BLaER1 treated with 17β-estradiol and CSF1 and Interleukin-3, amounts not matched to agents 10 nM and 100 nM (cell line): ENCODE measurements around the gene LRBA.

Experiments used
- H3K27ac ChIP-seq, 11 experiments: shearing (Covaris generic); formaldehyde crosslinking; 2 replicates each; pipeline ENCODE4 v1.8.1; 2022
- H3K27me3 ChIP-seq, 11 experiments: shearing (Covaris generic); formaldehyde crosslinking; 2 replicates each; pipeline ENCODE4 v1.8.1; 2022
- H3K36me3 ChIP-seq, 11 experiments: shearing (Covaris generic); formaldehyde crosslinking; 2 replicates each; pipeline ENCODE4 v1.8.1; 2022
- H3K4me1 ChIP-seq, 10 experiments: shearing (Covaris generic); formaldehyde crosslinking; 2 replicates each; pipeline ENCODE4 v1.8.1; 2022
- H3K4me2 ChIP-seq, 11 experiments: shearing (Covaris generic); formaldehyde crosslinking; 2 replicates each; pipeline ENCODE4 v1.8.1; 2022
- H3K4me3 ChIP-seq, 10 experiments: shearing (Covaris generic); formaldehyde crosslinking; 2 replicates each; pipeline ENCODE4 v1.8.1; 2022
- H3K9ac ChIP-seq, 11 experiments: shearing (Covaris generic); formaldehyde crosslinking; 2 replicates each; pipeline ENCODE4 v1.8.1; 2022
- H3K9me3 ChIP-seq, 11 experiments: shearing (Covaris generic); formaldehyde crosslinking; replicated peaks in 1 of 11; 2 replicates each; pipeline ENCODE4 v1.8.1; 2022
- H4K20me1 ChIP-seq, 11 experiments: shearing (Covaris generic); formaldehyde crosslinking; 2 replicates each; pipeline ENCODE4 v1.8.1; 2022
- Cebpa-rat ChIP-seq, 11 experiments: shearing (Covaris generic); IDR thresholded peaks; 2 replicates each; pipeline ENCODE4 v1.8.1; 2022

Gene LRBA

DNA sequence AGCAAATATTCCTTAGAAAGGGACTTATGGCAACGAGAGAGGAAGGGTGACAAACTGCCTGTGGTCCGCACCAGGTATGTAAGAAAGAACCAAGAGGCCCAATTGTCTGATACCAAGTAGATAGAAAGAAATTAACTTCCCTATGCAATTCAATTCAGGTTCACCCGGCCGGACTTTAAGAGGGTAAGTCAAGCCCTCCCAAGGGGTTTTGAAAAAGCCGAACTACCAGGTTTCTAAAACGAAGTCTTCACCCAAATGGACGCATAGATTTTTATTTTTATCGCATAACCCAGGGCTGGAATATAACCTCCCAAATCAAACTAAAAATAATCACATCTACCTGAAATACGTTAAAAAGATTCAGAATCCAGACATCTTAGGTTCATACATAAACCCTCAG is 434.8 kb downstream of the LRBA start:
- Histone ChIP-seq H4K20me1 (no peaks in the 10 kb centered on the region), H3K4me1 (no peaks in the 10 kb centered on the region), H3K9me3 (peaks cover 32 to 45% (median 35%) of the 10 kb centered on the region in 11 experiments), H3K27me3 (no peaks in the 10 kb centered on the region), H3K9ac (no peak overlapping the region), H3K36me3 (peaks cover 22 to 34% (median 31%) of the 10 kb centered on the region in 11 experiments; a peak in 21 of 22 replicates), H3K4me3 (no peak overlapping the region), H3K4me2 (no peak overlapping the region), H3K27ac (no peak overlapping the region)
- no peak for TF ChIP-seq Cebpa-rat (IDR thresholded peaks at IDR 0.05)

DNA sequence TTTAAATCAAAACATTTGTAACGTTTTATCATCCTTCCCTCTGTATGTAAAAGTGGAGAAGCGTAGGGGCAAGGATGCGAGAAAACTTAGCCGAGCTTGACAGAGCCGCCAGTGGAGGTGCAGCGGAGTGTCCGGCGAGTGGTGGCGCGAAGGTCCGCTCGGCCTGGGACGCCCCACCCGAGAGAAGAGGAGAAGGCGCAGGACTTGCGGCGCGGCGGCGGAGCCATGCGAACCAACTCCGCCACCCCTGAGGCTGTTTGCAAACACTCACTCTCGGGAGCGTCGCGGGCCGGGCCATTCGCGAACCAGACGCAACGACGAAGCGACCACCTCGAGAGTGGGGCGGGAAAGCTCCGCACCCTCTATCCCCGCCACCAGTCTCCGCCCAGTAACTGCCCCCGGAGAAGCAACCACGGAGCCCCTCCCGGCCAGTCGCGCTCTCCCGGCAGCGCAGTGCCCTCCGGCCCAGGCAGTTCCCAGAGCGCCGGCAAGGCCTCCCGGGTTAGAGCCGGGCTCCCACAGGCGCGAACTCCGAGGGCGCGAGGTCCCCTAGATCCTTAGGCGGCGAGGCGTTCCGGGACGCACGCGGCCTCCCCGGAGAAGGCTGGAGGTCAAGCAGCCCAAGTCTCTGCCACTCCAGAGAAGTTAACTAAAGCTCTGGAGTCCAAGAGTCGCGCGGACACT is 435.4 kb downstream of the LRBA start:
- Histone ChIP-seq H3K4me2 (no peak overlapping the region), H3K4me3 (no peak overlapping the region), H3K27ac (no peak overlapping the region), H3K9ac (no peak overlapping the region), H4K20me1 (no peaks in the 10 kb centered on the region), H3K9me3 (peaks cover 32 to 45% (median 35%) of the 10 kb centered on the region in 11 experiments), H3K27me3 (no peaks in the 10 kb centered on the region), H3K4me1 (no peaks in the 10 kb centered on the region), H3K36me3 (peaks cover 22 to 34% (median 31%) of the 10 kb centered on the region in 11 experiments; a peak in 21 of 22 replicates)
- TF ChIP-seq Cebpa-rat (IDR thresholded peaks at IDR 0.05) = no peak

DNA sequence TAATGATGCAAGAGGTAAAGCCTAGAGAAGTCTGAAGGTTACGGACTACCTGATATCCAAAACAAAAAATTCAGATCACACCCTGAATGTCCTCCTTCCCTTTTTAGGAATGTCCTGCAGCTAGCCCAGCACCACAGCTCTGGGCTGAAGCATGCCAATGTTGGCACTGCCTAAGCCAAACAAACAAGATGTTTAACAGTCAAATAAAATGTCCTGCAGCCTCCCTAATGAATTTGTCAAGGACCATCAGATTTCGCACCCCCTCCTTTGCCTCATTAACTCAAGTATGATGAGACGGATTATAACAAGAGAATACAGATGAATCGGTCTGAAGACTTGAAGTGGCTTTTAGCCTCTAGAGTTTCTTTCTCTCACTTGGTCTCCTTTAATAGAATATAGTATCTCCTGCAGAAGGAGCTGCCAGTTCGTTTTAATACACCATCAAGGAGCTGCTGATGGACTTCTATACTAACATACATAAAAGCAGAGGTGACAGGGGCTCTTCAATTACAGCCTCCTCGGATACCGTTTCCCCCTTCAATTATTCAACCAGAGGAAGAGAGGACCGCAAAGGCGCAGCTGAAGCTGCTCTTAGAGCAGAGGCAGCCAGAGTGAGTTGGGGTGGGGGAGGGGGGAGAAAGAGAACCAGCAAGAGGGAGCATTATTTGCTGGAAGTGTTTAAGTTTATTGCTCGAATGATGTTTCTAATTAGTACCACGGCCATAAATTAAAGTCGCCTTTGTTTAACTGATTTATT is 436.2 kb downstream of the LRBA start:
- Histone ChIP-seq H3K27me3 (no peaks in the 10 kb centered on the region), H3K27ac (no peak overlapping the region)
- TF ChIP-seq Cebpa-rat (IDR thresholded peaks at IDR 0.05) = no peak

DNA sequence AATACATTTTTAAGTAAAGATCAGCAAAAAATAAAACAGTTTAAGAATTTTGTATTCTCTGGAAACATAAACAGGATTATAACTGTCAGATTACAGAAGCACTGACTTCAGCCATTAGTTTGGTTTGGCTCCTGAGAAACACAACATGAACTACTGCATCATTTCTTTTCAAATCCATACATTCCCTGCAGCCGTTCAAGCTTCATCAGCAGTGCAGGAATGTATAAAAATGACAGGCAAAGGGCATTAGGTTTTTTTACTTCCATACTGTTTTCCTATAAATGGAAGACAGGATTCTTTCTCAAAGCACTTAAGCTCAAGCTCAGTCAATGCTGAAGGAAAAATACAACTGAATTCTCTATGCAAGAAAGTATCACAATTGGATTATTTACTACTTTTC is 437.3 kb downstream of the LRBA start:
- peaks cover 19 to 30% (median 23%) of the 10 kb centered on the region in 11 experiments for H3K9me3 ChIP-seq
- H3K4me1 ChIP-seq = peaks cover 0 to 5% (median 0%) of the 10 kb centered on the region in 10 experiments; a peak in 1 of 20 replicates
- H3K4me2 ChIP-seq = no peak overlapping the region
- no peaks in the 10 kb centered on the region for H3K27me3 ChIP-seq
- TF ChIP-seq Cebpa-rat (IDR thresholded peaks at IDR 0.05) = no peak
- H3K27ac ChIP-seq = no peak overlapping the region
- no peak overlapping the region for H3K4me3 ChIP-seq
- H4K20me1 ChIP-seq = no peaks in the 10 kb centered on the region; a peak in 1 of 22 replicates
- H3K9ac ChIP-seq = no peak overlapping the region
- H3K36me3 ChIP-seq = peaks cover 8 to 21% (median 17%) of the 10 kb centered on the region in 11 experiments; a peak in 21 of 22 replicates

More for the DNA sequence above, 436.2 kb downstream of the LRBA start:
- Histone ChIP-seq H4K20me1 (no peaks in the 10 kb centered on the region), H3K9ac (no peak overlapping the region), H3K4me2 (no peak overlapping the region), H3K9me3 (peaks cover 30 to 42% (median 34%) of the 10 kb centered on the region in 11 experiments), H3K4me1 (no peaks in the 10 kb centered on the region), H3K4me3 (no peak overlapping the region), H3K36me3 (peaks cover 20 to 32% (median 28%) of the 10 kb centered on the region in 11 experiments; a peak in 21 of 22 replicates)

DNA sequence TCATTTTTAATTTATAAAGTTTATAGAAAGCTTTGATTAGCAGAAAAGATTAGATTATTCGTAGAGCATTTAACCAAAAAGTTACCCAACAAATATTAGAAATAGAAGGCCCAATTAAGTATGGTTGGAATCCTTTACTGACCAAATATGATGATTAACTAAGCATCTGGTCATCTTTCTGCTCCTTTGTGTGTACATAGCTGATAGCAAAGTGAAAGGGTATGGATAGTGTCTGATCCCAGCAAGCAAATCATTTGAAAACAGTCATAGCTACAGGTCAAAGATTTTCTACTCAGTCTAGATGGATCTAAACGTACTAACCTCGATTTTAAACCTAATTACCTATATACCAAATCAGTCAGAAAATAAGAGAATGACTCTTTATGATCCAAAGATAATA is 440.4 kb downstream of the LRBA start:
- Histone ChIP-seq H3K27me3 (no peaks in the 10 kb centered on the region), H3K4me2 (no peak overlapping the region), H3K9me3 (peaks cover 3 to 4% (median 3%) of the 10 kb centered on the region in 11 experiments), H4K20me1 (no peaks in the 10 kb centered on the region; a peak in 1 of 22 replicates), H3K4me1 (peaks cover 0 to 5% (median 0%) of the 10 kb centered on the region in 10 experiments; a peak in 1 of 20 replicates), H3K27ac (no peak overlapping the region), H3K4me3 (no peak overlapping the region), H3K36me3 (peaks cover 0 to 5% (median 3%) of the 10 kb centered on the region in 11 experiments; a peak in 13 of 22 replicates), H3K9ac (no peak overlapping the region)
- TF ChIP-seq Cebpa-rat (IDR thresholded peaks at IDR 0.05) = no peak

DNA sequence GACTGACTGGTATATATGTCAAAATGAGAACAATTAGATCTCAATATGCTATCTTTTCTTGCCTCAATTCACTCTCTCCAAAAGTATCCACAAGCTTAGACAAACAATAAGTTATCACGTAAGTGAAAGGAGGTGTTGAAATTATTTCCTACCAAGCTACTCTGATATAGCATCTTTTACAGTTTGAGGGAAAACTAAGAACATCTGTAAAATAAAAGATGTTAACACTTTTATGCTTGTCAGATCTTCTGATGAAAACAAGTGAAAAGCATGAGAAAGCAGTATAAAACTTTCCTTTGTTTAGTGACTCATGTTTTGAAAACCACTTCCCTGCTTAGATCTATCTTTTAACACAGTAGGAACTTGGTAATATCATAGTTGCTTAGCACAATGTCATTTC is 441.6 kb downstream of the LRBA start:
- Histone ChIP-seq H3K36me3 (no peaks in the 10 kb centered on the region), H3K4me2 (no peak overlapping the region), H3K4me3 (no peak overlapping the region), H3K4me1 (peaks cover 0 to 5% (median 0%) of the 10 kb centered on the region in 10 experiments; a peak in 1 of 20 replicates), H3K9ac (no peak overlapping the region), H3K27ac (no peak overlapping the region), H3K27me3 (no peaks in the 10 kb centered on the region), H4K20me1 (no peaks in the 10 kb centered on the region; a peak in 1 of 22 replicates), H3K9me3 (no peaks in the 10 kb centered on the region)
- TF ChIP-seq Cebpa-rat (IDR thresholded peaks at IDR 0.05) = no peak

DNA sequence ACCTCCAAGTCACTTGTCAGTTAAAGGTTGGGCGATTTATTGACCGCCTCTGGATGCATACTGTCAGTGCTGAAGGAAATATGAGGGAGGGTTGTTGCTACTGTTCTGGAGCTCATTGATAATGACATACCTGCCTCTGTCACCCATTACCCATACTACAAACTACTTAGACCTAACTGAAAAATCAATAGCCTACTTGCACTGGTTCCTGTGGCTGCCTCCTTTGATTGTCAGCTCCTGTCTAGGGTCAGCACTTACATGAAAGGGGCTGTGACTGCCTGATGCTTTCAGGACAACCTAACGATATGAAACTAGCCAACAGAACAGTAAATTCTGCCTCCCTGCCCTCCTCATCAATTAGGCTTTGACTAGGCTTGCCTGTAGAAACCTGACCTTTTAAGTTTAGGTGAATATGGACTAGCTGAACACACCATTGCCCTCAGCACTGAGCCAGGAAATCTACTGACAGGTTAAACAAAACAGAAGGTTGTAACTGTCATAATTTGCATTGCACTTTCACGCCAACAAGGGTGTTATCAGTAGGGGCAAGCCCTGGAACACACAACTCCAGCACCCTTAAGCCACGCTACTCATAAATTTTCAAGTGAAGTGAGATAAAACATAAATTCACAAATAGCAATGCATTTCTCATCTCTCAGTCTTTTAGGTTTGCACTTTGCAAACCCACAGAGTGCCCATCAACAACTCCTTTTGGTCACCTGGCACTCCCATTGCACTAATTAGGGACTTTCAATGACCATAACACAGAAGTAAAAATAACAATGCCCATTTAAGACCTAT is 442.2 kb downstream of the LRBA start:
- no peak overlapping the region for H3K27ac ChIP-seq
- no peak overlapping the region for H3K4me2 ChIP-seq
- no peaks in the 10 kb centered on the region for H3K36me3 ChIP-seq
- H3K27me3 ChIP-seq = no peaks in the 10 kb centered on the region
- H3K4me3 ChIP-seq = no peak overlapping the region
- H3K9ac ChIP-seq = no peak overlapping the region
- no peaks in the 10 kb centered on the region; a peak in 1 of 22 replicates for H4K20me1 ChIP-seq
- no peak for TF ChIP-seq Cebpa-rat (IDR thresholded peaks at IDR 0.05)
- no peaks in the 10 kb centered on the region for H3K9me3 ChIP-seq
- peaks cover 0 to 5% (median 0%) of the 10 kb centered on the region in 10 experiments; a peak in 1 of 20 replicates for H3K4me1 ChIP-seq

DNA sequence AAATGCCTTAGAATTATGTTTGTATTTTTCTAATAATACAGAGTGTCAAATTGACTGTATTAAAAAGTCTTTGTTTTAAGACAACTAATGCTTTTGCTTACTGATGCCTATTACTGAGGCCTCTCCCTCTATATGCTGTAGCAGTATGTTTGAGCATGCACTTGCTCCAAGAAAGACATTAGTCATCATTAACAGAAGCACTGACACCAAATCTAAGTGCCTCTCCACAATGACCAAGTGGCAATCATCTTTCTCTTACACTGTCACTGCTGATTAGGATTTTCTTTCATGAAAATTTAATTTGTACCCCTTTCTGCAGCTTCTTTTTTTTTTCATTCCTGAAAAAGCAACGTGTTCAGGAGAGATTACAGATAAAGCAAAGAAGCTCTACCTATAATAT is 444.2 kb downstream of the LRBA start:
- no peak for TF ChIP-seq Cebpa-rat (IDR thresholded peaks at IDR 0.05)
- Histone ChIP-seq H3K9me3 (no peaks in the 10 kb centered on the region), H3K4me2 (no peak overlapping the region), H3K4me3 (no peak overlapping the region), H3K9ac (no peak overlapping the region), H3K27me3 (no peaks in the 10 kb centered on the region), H3K4me1 (peaks cover 0 to 5% (median 0%) of the 10 kb centered on the region in 10 experiments; a peak in 1 of 20 replicates), H4K20me1 (no peaks in the 10 kb centered on the region; a peak in 1 of 22 replicates), H3K27ac (no peak overlapping the region), H3K36me3 (no peaks in the 10 kb centered on the region)
